PFSK-1 (cell line): ENCODE results near the gene CLIC5.

Experiments used
- FOXP2 ChIP-seq: optimal IDR thresholded peaks from 2 replicates; pipeline ENCODE3; 2011; ENCODE audit warnings: borderline replicate concordance, control low read depth, inconsistent platforms; ENCODE audit not compliant: insufficient read depth; ENCODE audit errors: extremely low read length, extremely low read depth
- POLR2AphosphoS5 ChIP-seq: IDR thresholded peaks from 2 replicates; pipeline ENCODE4 v1.6.1; 2012; ENCODE audit warnings: low read depth, mild to moderate bottlenecking, control low read depth, low read length, moderate library complexity
- SIN3A ChIP-seq: IDR thresholded peaks from 2 replicates; pipeline ENCODE4 v1.6.1; 2012; ENCODE audit warnings: mild to moderate bottlenecking, low read length, moderate library complexity, borderline replicate concordance; ENCODE audit not compliant: insufficient read depth
- TAF1 ChIP-seq: IDR thresholded peaks from 2 replicates; pipeline ENCODE4 v1.6.1; 2012; ENCODE audit warnings: low read length, control low read depth, borderline replicate concordance; ENCODE audit not compliant: insufficient read depth
- TF ChIP-seq, protein P1 (sequence below), 2 experiments: IDR thresholded peaks; 2 replicates each; pipeline versions ENCODE4 v1.6.1 to v1.8.0; 2011 to 2012; ENCODE audit warnings: low read depth in 2 of 2, low read length in 2 of 2, control low read depth in 1 of 2, inconsistent platforms in 1 of 2, mild to moderate bottlenecking in 1 of 2, moderate library complexity in 1 of 2; ENCODE audit not compliant: insufficient read depth in 1 of 2

DNA sequence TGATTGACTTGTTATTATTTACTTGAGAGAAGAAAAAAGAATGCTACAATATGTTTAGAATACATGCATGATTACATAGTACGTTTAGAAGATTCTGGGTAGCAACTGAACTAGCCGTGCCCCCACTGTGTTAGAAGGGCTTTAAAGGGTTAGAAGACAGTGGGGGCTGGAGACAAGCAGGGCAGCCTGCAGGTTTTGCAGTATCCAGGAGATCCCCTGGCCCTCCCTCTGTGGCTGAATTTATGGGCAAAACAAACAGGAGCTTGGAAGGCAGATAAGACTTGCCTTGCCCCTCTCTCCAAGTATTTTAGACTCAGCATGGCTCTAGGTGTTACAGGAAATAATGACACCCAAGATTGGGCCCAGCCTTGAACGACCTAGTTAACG, 179.2 kb downstream of the CLIC5 start:
- TF ChIP-seq, protein P1, sequence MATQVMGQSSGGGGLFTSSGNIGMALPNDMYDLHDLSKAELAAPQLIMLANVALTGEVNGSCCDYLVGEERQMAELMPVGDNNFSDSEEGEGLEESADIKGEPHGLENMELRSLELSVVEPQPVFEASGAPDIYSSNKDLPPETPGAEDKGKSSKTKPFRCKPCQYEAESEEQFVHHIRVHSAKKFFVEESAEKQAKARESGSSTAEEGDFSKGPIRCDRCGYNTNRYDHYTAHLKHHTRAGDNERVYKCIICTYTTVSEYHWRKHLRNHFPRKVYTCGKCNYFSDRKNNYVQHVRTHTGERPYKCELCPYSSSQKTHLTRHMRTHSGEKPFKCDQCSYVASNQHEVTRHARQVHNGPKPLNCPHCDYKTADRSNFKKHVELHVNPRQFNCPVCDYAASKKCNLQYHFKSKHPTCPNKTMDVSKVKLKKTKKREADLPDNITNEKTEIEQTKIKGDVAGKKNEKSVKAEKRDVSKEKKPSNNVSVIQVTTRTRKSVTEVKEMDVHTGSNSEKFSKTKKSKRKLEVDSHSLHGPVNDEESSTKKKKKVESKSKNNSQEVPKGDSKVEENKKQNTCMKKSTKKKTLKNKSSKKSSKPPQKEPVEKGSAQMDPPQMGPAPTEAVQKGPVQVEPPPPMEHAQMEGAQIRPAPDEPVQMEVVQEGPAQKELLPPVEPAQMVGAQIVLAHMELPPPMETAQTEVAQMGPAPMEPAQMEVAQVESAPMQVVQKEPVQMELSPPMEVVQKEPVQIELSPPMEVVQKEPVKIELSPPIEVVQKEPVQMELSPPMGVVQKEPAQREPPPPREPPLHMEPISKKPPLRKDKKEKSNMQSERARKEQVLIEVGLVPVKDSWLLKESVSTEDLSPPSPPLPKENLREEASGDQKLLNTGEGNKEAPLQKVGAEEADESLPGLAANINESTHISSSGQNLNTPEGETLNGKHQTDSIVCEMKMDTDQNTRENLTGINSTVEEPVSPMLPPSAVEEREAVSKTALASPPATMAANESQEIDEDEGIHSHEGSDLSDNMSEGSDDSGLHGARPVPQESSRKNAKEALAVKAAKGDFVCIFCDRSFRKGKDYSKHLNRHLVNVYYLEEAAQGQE (IDR thresholded peaks at IDR 0.05; ENCODE audit: insufficient read depth in 1 of 2, low read depth in 2 of 2, low read length in 2 of 2): no peak
- TF ChIP-seq POLR2AphosphoS5: no peak
- TF ChIP-seq SIN3A: no peak
- TF ChIP-seq TAF1: no peak
- no peak for TF ChIP-seq FOXP2
